BLaER1 treated with 17β-estradiol and CSF1 and Interleukin-3, amounts not matched to agents 10 nM and 100 nM (cell line): ENCODE results near the gene PAPSS2.
"Not testable (repeated sequence)": the region's sequence is repeated elsewhere in the genome, so short reads cannot be mapped to it uniquely, and the experiment has no call there.

Experiments
- H3K27ac ChIP-seq, 11 experiments: shearing (Covaris generic); formaldehyde crosslinking; 2 replicates each; pipeline ENCODE4 v1.8.1; 2022
- H3K27me3 ChIP-seq, 11 experiments: shearing (Covaris generic); formaldehyde crosslinking; 2 replicates each; pipeline ENCODE4 v1.8.1; 2022
- H3K36me3 ChIP-seq, 11 experiments: shearing (Covaris generic); formaldehyde crosslinking; 2 replicates each; pipeline ENCODE4 v1.8.1; 2022
- H3K4me1 ChIP-seq, 10 experiments: shearing (Covaris generic); formaldehyde crosslinking; 2 replicates each; pipeline ENCODE4 v1.8.1; 2022
- H3K4me2 ChIP-seq, 11 experiments: shearing (Covaris generic); formaldehyde crosslinking; 2 replicates each; pipeline ENCODE4 v1.8.1; 2022
- H3K4me3 ChIP-seq, 10 experiments: shearing (Covaris generic); formaldehyde crosslinking; 2 replicates each; pipeline ENCODE4 v1.8.1; 2022
- H3K9ac ChIP-seq, 11 experiments: shearing (Covaris generic); formaldehyde crosslinking; 2 replicates each; pipeline ENCODE4 v1.8.1; 2022
- H3K9me3 ChIP-seq, 11 experiments: shearing (Covaris generic); formaldehyde crosslinking; replicated peaks in 1 of 11; 2 replicates each; pipeline ENCODE4 v1.8.1; 2022
- H4K20me1 ChIP-seq, 11 experiments: shearing (Covaris generic); formaldehyde crosslinking; 2 replicates each; pipeline ENCODE4 v1.8.1; 2022
- Cebpa-rat ChIP-seq, 11 experiments: shearing (Covaris generic); IDR thresholded peaks; 2 replicates each; pipeline ENCODE4 v1.8.1; 2022

The PAPSS2 gene

GRCh38 chr10:87659571-87660483 is at the start of gene PAPSS2:
Gene PAPSS2, plus strand, starts transcription at chr10:87659878. Its CDS starts 104 bp downstream, at chr10:87659982.
- Histone ChIP-seq H3K9ac (peak within 1 kb of the TSS; percentile 0 to 75 (median 62); a peak in 19 of 22 replicates), H3K36me3 (no peaks in the 10 kb centered on the region), H3K4me3 (peak within 1 kb of the TSS; percentile 58 to 76 (median 66)), H3K27ac (peak within 1 kb of the TSS in 1 of 11 experiments; percentile 31; a peak in 1 of 22 replicates), H4K20me1 (no peaks in the 10 kb centered on the region; a peak in 1 of 22 replicates), H3K9me3 (no peaks in the 10 kb centered on the region), H3K27me3 (peaks cover 37 to 57% (median 47%) of the 10 kb centered on the region in 11 experiments), H3K4me1 (peaks cover 8 to 25% (median 11%) of the 10 kb centered on the region in 10 experiments; a peak in 18 of 20 replicates), H3K4me2 (peak within 1 kb of the TSS; percentile 88 to 99 (median 97))
- TF ChIP-seq Cebpa-rat (IDR thresholded peaks at IDR 0.05): no peak

DNA sequence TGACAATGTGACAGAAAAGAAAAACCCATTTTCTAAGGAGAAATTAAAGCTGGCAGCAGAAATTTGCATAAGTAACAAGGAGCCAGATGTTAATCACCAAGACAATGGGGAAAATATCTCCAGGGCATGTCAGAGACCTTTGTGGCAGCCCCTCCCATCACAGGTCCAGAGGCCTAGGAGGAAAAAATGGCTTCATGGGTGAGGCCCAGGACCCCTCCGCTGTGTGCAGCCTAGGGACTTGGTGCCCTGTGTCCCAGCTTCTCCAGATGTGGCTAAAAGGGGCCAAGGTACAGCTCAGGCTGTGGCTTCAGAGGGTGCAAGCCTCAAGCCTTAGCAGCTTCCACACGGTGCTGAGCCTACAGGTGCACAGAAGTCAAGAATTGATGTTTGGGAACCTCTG is 48.3 kb upstream of the PAPSS2 start:
- peaks cover 9 to 22% (median 15%) of the 10 kb centered on the region in 11 experiments for H3K9me3 ChIP-seq
- H3K27ac ChIP-seq, H3K4me2 ChIP-seq, H3K27me3 ChIP-seq, H3K4me1 ChIP-seq, H4K20me1 ChIP-seq, H3K9ac ChIP-seq, H3K4me3 ChIP-seq, H3K36me3 ChIP-seq: not testable (repeated sequence)

GRCh38 chr10:87612115-87612514 is 47.6 kb upstream of the PAPSS2 start:
- Histone ChIP-seq H3K4me3 (no peak overlapping the region), H3K36me3 (0 out of 22 replicates have a peak, but pooled peaks cover 0 to 5% (median 0%) of the 10 kb centered on the region in 11 experiments), H3K9ac (no peak overlapping the region), H4K20me1 (no peaks in the 10 kb centered on the region), H3K4me2 (no peak overlapping the region), H3K27ac (no peak overlapping the region), H3K4me1 (no peaks in the 10 kb centered on the region), H3K27me3 (no peaks in the 10 kb centered on the region), H3K9me3 (peaks cover 9 to 22% (median 15%) of the 10 kb centered on the region in 11 experiments)
- TF ChIP-seq Cebpa-rat (IDR thresholded peaks at IDR 0.05): no peak

DNA sequence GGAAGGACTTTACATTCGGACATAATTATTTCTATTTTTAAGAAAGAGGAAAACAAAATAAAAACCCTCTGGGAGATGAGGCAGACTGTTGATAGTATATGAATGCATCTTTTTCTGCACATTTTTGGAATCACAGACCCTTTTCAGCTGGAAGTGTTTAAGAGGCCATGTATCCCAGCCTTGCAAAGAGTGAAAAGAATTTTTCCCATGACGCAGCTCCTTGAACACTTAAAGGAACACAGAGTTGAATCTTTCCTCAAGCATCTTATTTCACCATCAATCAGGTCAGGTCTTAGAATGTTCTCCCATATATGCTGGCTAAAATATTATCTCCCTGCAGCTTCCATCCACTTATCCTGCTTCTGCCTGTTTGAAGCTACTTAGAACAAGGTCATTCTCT is 45.9 kb upstream of the PAPSS2 start:
- TF ChIP-seq Cebpa-rat (IDR thresholded peaks at IDR 0.05): no peak

GRCh38 chr10:87615856-87616255 is 43.8 kb upstream of the PAPSS2 start:
- no peak overlapping the region for H3K27ac ChIP-seq
- H3K4me1 ChIP-seq: peaks cover 0 to 5% (median 0%) of the 10 kb centered on the region in 10 experiments; a peak in 3 of 20 replicates
- no peak for TF ChIP-seq Cebpa-rat (IDR thresholded peaks at IDR 0.05)
- H3K9me3 ChIP-seq: peaks cover 9 to 21% (median 13%) of the 10 kb centered on the region in 11 experiments
- 0 out of 22 replicates have a peak, but pooled peaks cover 0 to 5% (median 0%) of the 10 kb centered on the region in 11 experiments for H3K36me3 ChIP-seq
- no peak overlapping the region for H3K9ac ChIP-seq
- no peaks in the 10 kb centered on the region for H4K20me1 ChIP-seq
- H3K4me2 ChIP-seq: no peak overlapping the region
- H3K27me3 ChIP-seq: no peaks in the 10 kb centered on the region
- no peak overlapping the region for H3K4me3 ChIP-seq

More for the DNA sequence above, 45.9 kb upstream of the PAPSS2 start:
- Histone ChIP-seq H3K27me3 (no peaks in the 10 kb centered on the region), H3K4me3 (no peak overlapping the region), H3K9ac (no peak overlapping the region), H3K4me2 (no peak overlapping the region), H4K20me1 (no peaks in the 10 kb centered on the region), H3K36me3 (0 out of 22 replicates have a peak, but pooled peaks cover 0 to 5% (median 0%) of the 10 kb centered on the region in 11 experiments), H3K4me1 (peaks cover 0 to 5% (median 0%) of the 10 kb centered on the region in 10 experiments; a peak in 3 of 20 replicates), H3K9me3 (peaks cover 9 to 22% (median 15%) of the 10 kb centered on the region in 11 experiments), H3K27ac (no peak overlapping the region)

GRCh38 chr10:87617503-87617902 is 42.2 kb upstream of the PAPSS2 start:
- H3K9me3 ChIP-seq: peaks cover 0 to 5% (median 0%) of the 10 kb centered on the region in 11 experiments; a peak in 2 of 22 replicates
- no peak overlapping the region for H3K27ac ChIP-seq
- H3K36me3 ChIP-seq: no peaks in the 10 kb centered on the region
- H3K4me3 ChIP-seq: no peak overlapping the region
- H3K27me3 ChIP-seq: no peaks in the 10 kb centered on the region
- H3K4me1 ChIP-seq: peaks cover 0 to 5% (median 0%) of the 10 kb centered on the region in 10 experiments; a peak in 3 of 20 replicates
- no peak overlapping the region for H3K9ac ChIP-seq
- H3K4me2 ChIP-seq: no peak overlapping the region
- H4K20me1 ChIP-seq: no peaks in the 10 kb centered on the region
- no peak for TF ChIP-seq Cebpa-rat (IDR thresholded peaks at IDR 0.05)

- no peaks in the 10 kb centered on the region for H3K9me3 ChIP-seq
- no peak overlapping the region for H3K27ac ChIP-seq
- no peak overlapping the region for H3K9ac ChIP-seq
- TF ChIP-seq Cebpa-rat (IDR thresholded peaks at IDR 0.05): no peak
- H3K4me1 ChIP-seq: peaks cover 0 to 5% (median 0%) of the 10 kb centered on the region in 10 experiments; a peak in 3 of 20 replicates
- no peaks in the 10 kb centered on the region for H3K36me3 ChIP-seq
- H3K4me2 ChIP-seq: no peak overlapping the region
- no peak overlapping the region for H3K4me3 ChIP-seq
- H4K20me1 ChIP-seq: no peaks in the 10 kb centered on the region
- no peaks in the 10 kb centered on the region for H3K27me3 ChIP-seq
Observed at GRCh38 chr10:87618566-87619423, 40.9 kb upstream of the PAPSS2 start.

GRCh38 chr10:87619705-87620104 is 40.0 kb upstream of the PAPSS2 start:
- Histone ChIP-seq H3K27ac (no peak overlapping the region), H3K36me3 (no peaks in the 10 kb centered on the region), H3K9ac (no peak overlapping the region), H4K20me1 (no peaks in the 10 kb centered on the region), H3K4me2 (no peak overlapping the region), H3K27me3 (no peaks in the 10 kb centered on the region), H3K4me1 (peaks cover 0 to 5% (median 0%) of the 10 kb centered on the region in 10 experiments; a peak in 3 of 20 replicates), H3K4me3 (no peak overlapping the region), H3K9me3 (no peaks in the 10 kb centered on the region)
- no peak for TF ChIP-seq Cebpa-rat (IDR thresholded peaks at IDR 0.05)

GRCh38 chr10:87621440-87621839 is 38.2 kb upstream of the PAPSS2 start:
- not testable (repeated sequence) for H3K27me3 ChIP-seq, H3K4me2 ChIP-seq, H3K4me3 ChIP-seq, H4K20me1 ChIP-seq, H3K36me3 ChIP-seq, H3K27ac ChIP-seq, H3K4me1 ChIP-seq, H3K9ac ChIP-seq, H3K9me3 ChIP-seq
